Measurements from ENCODE around the gene DHRS7C. TPM values are rescaled to one million over a fixed set of nuclear protein-coding genes. Genes with fewer than 3 reads are reported as not detected.

Gene DHRS7C, protein sequence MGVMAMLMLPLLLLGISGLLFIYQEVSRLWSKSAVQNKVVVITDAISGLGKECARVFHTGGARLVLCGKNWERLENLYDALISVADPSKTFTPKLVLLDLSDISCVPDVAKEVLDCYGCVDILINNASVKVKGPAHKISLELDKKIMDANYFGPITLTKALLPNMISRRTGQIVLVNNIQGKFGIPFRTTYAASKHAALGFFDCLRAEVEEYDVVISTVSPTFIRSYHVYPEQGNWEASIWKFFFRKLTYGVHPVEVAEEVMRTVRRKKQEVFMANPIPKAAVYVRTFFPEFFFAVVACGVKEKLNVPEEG
- total RNA-seq: not detected in 2 replicates

DNA sequence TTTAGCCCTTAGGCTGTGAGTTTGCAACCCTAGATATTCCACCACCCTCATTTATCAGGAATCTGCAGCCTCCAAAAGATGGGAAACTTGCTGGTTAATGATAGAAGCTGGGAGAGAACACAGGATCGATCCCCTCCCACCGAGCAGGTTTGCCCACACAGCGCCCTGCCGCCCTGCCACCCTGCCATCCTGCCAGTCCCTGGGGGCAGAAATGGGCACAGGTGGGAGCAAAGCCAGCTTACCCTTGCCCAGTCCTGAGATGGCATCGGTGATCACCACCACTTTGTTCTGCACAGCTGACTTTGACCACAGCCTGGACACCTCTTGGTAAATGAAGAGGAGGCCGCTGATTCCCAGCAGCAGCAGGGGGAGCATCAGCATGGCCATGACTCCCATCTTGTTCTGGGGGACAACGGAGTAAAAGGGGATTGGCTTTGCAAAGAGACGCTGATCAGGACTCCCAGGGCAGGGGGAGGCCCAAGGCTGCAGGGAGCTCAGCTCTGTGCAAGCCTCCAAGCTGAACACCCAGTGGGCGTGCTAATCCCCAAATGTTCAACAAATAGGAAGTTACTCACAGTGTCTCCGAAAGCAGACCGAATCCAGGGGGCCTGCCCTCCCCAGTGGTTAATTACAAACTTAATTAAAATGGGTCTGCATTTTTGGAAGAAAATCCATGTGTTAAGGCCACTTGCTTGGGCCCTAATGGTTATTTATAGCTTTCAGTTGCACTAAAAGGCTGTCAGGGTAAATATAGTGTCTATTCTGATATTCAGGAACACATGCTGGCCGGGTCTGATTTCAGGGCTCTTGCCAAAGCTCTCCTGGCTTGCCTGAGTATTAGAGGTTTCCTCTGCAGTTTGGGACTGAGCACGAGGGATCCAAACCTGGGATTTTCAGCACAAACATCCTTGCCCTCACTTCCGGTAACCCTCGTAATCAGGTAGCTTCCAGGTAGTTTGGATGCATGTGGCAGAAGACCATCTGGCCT lies at the start of gene DHRS7C:
DHRS7C (minus strand) TSS at position 704 of the 988 bp plus-strand sequence; CDS start at position 396, 308 bp downstream.

DNA sequence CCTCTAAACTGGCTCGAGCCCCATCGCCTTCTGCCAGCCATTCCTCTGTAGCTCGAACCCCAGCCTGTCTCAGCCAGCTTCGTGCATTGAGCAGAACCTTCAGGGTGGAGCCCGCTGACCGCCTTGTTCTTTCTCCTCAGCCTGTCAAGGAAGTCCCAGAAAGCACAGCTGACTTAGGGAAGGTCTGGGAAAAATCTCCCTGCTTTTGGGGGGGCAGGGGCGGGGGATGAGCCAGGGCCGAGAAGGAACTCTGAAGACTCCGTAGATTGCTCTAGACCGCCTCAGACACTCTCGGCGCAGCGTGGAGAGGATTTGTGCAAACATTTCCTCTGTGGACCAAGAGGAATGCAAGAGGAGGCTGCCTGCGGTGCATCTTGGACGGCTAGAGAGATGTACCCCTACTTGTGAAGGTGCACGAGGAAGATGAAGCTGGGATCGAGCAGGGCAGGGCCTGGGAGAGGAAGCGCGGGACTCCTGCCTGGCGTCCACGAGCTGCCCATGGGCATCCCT lies 34.3 kb upstream of the DHRS7C start, which contains the start of gene GLP2R:
GLP2R (plus strand) TSS at position 284 of the 510 bp plus-strand sequence; CDS start at position 424, 140 bp downstream.

DNA sequence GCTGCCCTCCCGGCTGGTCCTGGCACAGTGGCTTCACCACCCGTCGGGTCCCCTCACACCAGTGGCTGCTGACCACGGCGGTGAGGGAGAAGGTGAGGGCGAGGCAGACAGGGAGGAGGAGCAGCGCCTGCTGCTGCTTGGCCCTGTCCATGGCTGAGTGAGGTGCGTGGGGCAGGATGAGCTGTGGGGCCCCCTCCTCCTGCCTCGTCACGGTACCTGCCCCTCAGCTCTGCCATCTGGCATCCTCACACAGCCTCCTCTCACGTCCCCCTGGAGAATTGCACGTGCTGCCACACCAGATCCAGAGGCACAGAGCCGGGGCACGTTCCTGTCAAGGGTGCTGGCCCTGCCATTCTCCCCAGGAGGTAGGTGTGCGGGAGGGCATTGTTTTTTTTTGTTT lies 30.5 kb upstream of the DHRS7C start, which contains the start of gene GSG1L2:
GSG1L2 (minus strand) TSS at position 159 of the 400 bp plus-strand sequence; CDS start at position 151, 8 bp downstream.

Other genes with a start within 250 kb of the DHRS7C start
- gene STX8, start 215.8 kb downstream of the DHRS7C start, total RNA-seq: 43.2 and 47.4 TPM in 2 replicates
- gene CFAP52, start 214.9 kb downstream of the DHRS7C start, total RNA-seq: not detected in 2 replicates
- 4.6 and 8.4 TPM in 2 replicates for gene USP43, start 146.1 kb downstream of the DHRS7C start, total RNA-seq
- not detected in 2 replicates for gene GSG1L2, start 30.5 kb upstream of the DHRS7C start, total RNA-seq
- gene GLP2R, start 34.3 kb upstream of the DHRS7C start, total RNA-seq: 0.51 TPM in 1 of 2 replicates, not detected in the other
- gene RCVRN, start 113.7 kb upstream of the DHRS7C start, total RNA-seq: not detected in 2 replicates